HCT116 (cell line): ENCODE data around the gene MNAT1. TPM values are rescaled to one million over a fixed set of nuclear protein-coding genes. Genes with fewer than 3 reads are reported as not detected.

Experiments
- ATAC-seq: fragments of 200-7000 bp; cut with Tn5 transposase; 2 replicates; pipeline ENCODE4 v1.9.1; 2020; ENCODE audit warnings: mild to moderate bottlenecking, moderate library complexity
- BruUV-seq: library from RNA; stranded (reverse); fragments of 400-500 nt; replicated peaks from 2 replicates; lab custom pipeline; 2021; lab: Mats Ljungman, UMichigan
- CTCF ChIA-PET: fragments of 300-600 bp; sonication (Branson Sonifier 250); formaldehyde crosslinking; loops from one replicate; lab custom pipeline; 2021; ENCODE audit warnings: antibody characterized with exemption; lab: Charles Lee
- POLR2A ChIA-PET: fragments of 300-600, 350-600 bp; sonication (Branson Sonifier 250); formaldehyde crosslinking; loops from one replicate; lab custom pipeline; 2021; ENCODE audit warnings: antibody characterized with exemption; lab: Charles Lee
- RAD21 ChIA-PET, 2 experiments: fragments of 300-600 bp; sonication (Branson Sonifier 250); formaldehyde crosslinking; loops; one replicate each; lab custom pipeline; 2023; ENCODE audit warnings: low total read pairs in 2 of 2; ENCODE audit not compliant: uncharacterized antibody in 2 of 2, unreplicated experiment in 2 of 2, low non-redundant PET in 1 of 2; lab: Charles Lee
- DNase-seq: peaks from one replicate; pipeline ENCODE4 v3.0.0-alpha.2; 2010; ENCODE audit warnings: low read depth, low spot score
- H2AFZ ChIP-seq: fragments of 200-600 bp; shearing (Covaris generic), sonication (generic); 2 replicates; pipeline ENCODE4 v1.6.1; 2017; ENCODE audit warnings: low read depth, mixed run types, mixed read lengths, antibody characterized with exemption, low read length; ENCODE audit not compliant: poor library complexity, severe bottlenecking
- H3K27ac ChIP-seq: 2 replicates; pipeline ENCODE4 v1.5.1; 2012; ENCODE audit warnings: low read depth, low read length
- H3K27me3 ChIP-seq: fragments of 200-600 bp; sonication (generic); 2 replicates; pipeline ENCODE4 v1.6.1; 2016; ENCODE audit warnings: mixed run types, low read length, mixed read lengths; ENCODE audit not compliant: insufficient read depth
- H3K36me3 ChIP-seq, 2 experiments: fragments of 200-500 bp in 1 of 2; fragments of 200-600 bp in 1 of 2; sonication (Bioruptor generic) in 1 of 2; sonication (generic) in 1 of 2; 2 replicates each; pipeline versions ENCODE4 v1.5.1 to v1.6.1; 2014 to 2016; ENCODE audit warnings: low read length in 2 of 2, inconsistent platforms in 1 of 2, mixed read lengths in 1 of 2, mixed run types in 1 of 2; ENCODE audit not compliant: insufficient read depth in 2 of 2, control insufficient read depth in 1 of 2
- H3K4me1 ChIP-seq, 2 experiments: fragments of 200-600 bp in 1 of 2; sonication (generic) in 1 of 2; 2 replicates each; pipeline versions ENCODE4 v1.5.1 to v1.6.1; 2012 to 2017; ENCODE audit warnings: low read length in 2 of 2, inconsistent platforms in 1 of 2, mild to moderate bottlenecking in 1 of 2, mixed read lengths in 1 of 2, mixed run types in 1 of 2, moderate library complexity in 1 of 2; ENCODE audit not compliant: insufficient read depth in 2 of 2, control insufficient read depth in 1 of 2
- H3K4me2 ChIP-seq: fragments of 200-600 bp; sonication (generic); 2 replicates; pipeline ENCODE4 v1.6.1; 2017; ENCODE audit warnings: mixed run types, low read length, mixed read lengths
- H3K4me3 ChIP-seq, 2 experiments: fragments of 200-600 bp in 1 of 2; sonication (generic) in 1 of 2; replicated peaks in 1 of 2; 2 replicates each; pipeline ENCODE4 v1.5.1; 2011 to 2016; ENCODE audit warnings: low read length in 2 of 2, control low read depth in 1 of 2, low read depth in 1 of 2, mild to moderate bottlenecking in 1 of 2, mixed read lengths in 1 of 2, mixed run types in 1 of 2
- H3K79me2 ChIP-seq: fragments of 200-600 bp; sonication (generic); 2 replicates; pipeline ENCODE4 v1.6.1; 2017; ENCODE audit warnings: mild to moderate bottlenecking, mixed run types, low read length, moderate library complexity, mixed read lengths; ENCODE audit not compliant: insufficient read depth
- H3K9ac ChIP-seq: fragments of 200-600 bp; sonication (generic); 2 replicates; pipeline ENCODE4 v1.6.1; 2016; ENCODE audit warnings: low read length, mixed read lengths
- H3K9me2 ChIP-seq: fragments of 200-600 bp; sonication (generic), shearing (Covaris generic); 2 replicates; pipeline ENCODE4 v1.6.1; 2017; ENCODE audit warnings: mixed run types, mild to moderate bottlenecking, moderate library complexity; ENCODE audit not compliant: insufficient read depth
- H3K9me3 ChIP-seq, 2 experiments: fragments of 200-500 bp in 1 of 2; fragments of 200-600 bp in 1 of 2; sonication (Bioruptor generic) in 1 of 2; sonication (generic) in 1 of 2; 2 replicates each; pipeline ENCODE4 v1.6.1; 2014 to 2017; ENCODE audit warnings: low read length in 2 of 2, mixed read lengths in 2 of 2, inconsistent platforms in 1 of 2, low read depth in 1 of 2, mild to moderate bottlenecking in 1 of 2, mixed run types in 1 of 2, moderate library complexity in 1 of 2; ENCODE audit not compliant: control insufficient read depth in 1 of 2, insufficient read depth in 1 of 2
- H4K20me1 ChIP-seq: fragments of 200-600 bp; sonication (generic), shearing (Covaris generic); 2 replicates; pipeline ENCODE4 v1.6.1; 2017; ENCODE audit warnings: mixed run types, mild to moderate bottlenecking, moderate library complexity; ENCODE audit not compliant: insufficient read depth
- CBX3 ChIP-seq: IDR thresholded peaks from 2 replicates; pipeline ENCODE4 v1.6.1; 2012; ENCODE audit warnings: low read depth
- CEBPB ChIP-seq: IDR thresholded peaks from 2 replicates; pipeline ENCODE4 v1.6.1; 2012; ENCODE audit warnings: low read depth
- ELF1 ChIP-seq: IDR thresholded peaks from 2 replicates; pipeline ENCODE4 v1.6.1; 2012; ENCODE audit warnings: low read depth, borderline replicate concordance
- JUND ChIP-seq: IDR thresholded peaks from 2 replicates; pipeline ENCODE4 v1.6.1; 2012
- POLR2A ChIP-seq: IDR thresholded peaks from 2 replicates; pipeline ENCODE4 v1.7.0; 2011; ENCODE audit warnings: borderline replicate concordance; ENCODE audit not compliant: insufficient read depth, insufficient read length; ENCODE audit errors: extremely low read depth
- POLR2AphosphoS5 ChIP-seq: IDR thresholded peaks from 2 replicates; pipeline ENCODE4 v1.6.1; 2011; ENCODE audit warnings: mild to moderate bottlenecking, low read depth, low read length, moderate library complexity
- RAD21 ChIP-seq: IDR thresholded peaks from 2 replicates; pipeline ENCODE4 v1.6.1; 2012; ENCODE audit warnings: low read depth, mild to moderate bottlenecking
- SP1 ChIP-seq: IDR thresholded peaks from 2 replicates; pipeline ENCODE4 v1.6.1; 2012; ENCODE audit warnings: low read depth
- YY1 ChIP-seq: IDR thresholded peaks from 2 replicates; pipeline ENCODE4 v1.6.1; 2011; ENCODE audit warnings: low read length, low read depth, moderate library complexity, mild to moderate bottlenecking; ENCODE audit not compliant: insufficient replicate concordance; ENCODE audit errors: extremely low read depth
- ZFX ChIP-seq: fragments of 450-650 bp; IDR thresholded peaks from 2 replicates; pipeline ENCODE4 v1.6.1; 2017
- ZNF274 ChIP-seq: fragments of 200-500 bp; sonication (Bioruptor generic); IDR thresholded peaks from 2 replicates; pipeline ENCODE4 v1.6.1; 2014; ENCODE audit warnings: mild to moderate bottlenecking, low read depth, low read length, inconsistent platforms
- intact Hi-C: fragments of 100-400 bp; cut with micrococcal nuclease; formaldehyde crosslinking; loops from 2 replicates; pipeline ENCODE4 v1.10.0; 2022
- total RNA-seq: library from RNA; stranded (reverse); gene quantifications from one replicate; pipeline ENCODE4 v1.2.1, GENCODE V29; 2021; ENCODE audit not compliant: unreplicated experiment
- TF ChIP-seq, protein P1 (sequence below): IDR thresholded peaks from 2 replicates; pipeline ENCODE4 v1.6.1; 2011; ENCODE audit warnings: mild to moderate bottlenecking, low read length, moderate library complexity; ENCODE audit not compliant: insufficient replicate concordance; ENCODE audit errors: extremely low read depth
- TF ChIP-seq, protein P2 (sequence below), 3 experiments: fragments of 200-600 bp in 1 of 3; sonication (generic) in 1 of 3; IDR thresholded peaks in 2 of 3; conservative IDR thresholded peaks in 1 of 3; 2 replicates each; pipeline ENCODE4 v1.5.1; 2012 to 2017; ENCODE audit warnings: low read depth in 2 of 3, low read length in 2 of 3, antibody characterized with exemption in 1 of 3, borderline replicate concordance in 1 of 3, control low read depth in 1 of 3, mild to moderate bottlenecking in 1 of 3, mixed read lengths in 1 of 3, mixed run types in 1 of 3, moderate library complexity in 1 of 3; ENCODE audit not compliant: insufficient read depth in 1 of 3
- TF ChIP-seq, protein P3 (sequence below): IDR thresholded peaks from 2 replicates; pipeline ENCODE4 v1.6.1; 2012; ENCODE audit warnings: low read depth

The MNAT1 gene
- total RNA-seq, 1 experiment from 2014 or later, result 49.3 TPM

- no peaks in the 10 kb centered on the region for H3K27me3 ChIP-seq
- ChIA-PET POLR2A (no interaction called here), RAD21 (no interaction called here), CTCF (no interaction called here)
- no peak overlapping the region for H2AFZ ChIP-seq
- DNase-seq (no peak), ATAC-seq (no peak)
- no peak overlapping the region for H3K9ac ChIP-seq
- no peaks in the 10 kb centered on the region for H3K79me2 ChIP-seq
- TF ChIP-seq, protein P1, sequence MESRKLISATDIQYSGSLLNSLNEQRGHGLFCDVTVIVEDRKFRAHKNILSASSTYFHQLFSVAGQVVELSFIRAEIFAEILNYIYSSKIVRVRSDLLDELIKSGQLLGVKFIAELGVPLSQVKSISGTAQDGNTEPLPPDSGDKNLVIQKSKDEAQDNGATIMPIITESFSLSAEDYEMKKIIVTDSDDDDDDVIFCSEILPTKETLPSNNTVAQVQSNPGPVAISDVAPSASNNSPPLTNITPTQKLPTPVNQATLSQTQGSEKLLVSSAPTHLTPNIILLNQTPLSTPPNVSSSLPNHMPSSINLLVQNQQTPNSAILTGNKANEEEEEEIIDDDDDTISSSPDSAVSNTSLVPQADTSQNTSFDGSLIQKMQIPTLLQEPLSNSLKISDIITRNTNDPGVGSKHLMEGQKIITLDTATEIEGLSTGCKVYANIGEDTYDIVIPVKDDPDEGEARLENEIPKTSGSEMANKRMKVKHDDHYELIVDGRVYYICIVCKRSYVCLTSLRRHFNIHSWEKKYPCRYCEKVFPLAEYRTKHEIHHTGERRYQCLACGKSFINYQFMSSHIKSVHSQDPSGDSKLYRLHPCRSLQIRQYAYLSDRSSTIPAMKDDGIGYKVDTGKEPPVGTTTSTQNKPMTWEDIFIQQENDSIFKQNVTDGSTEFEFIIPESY, result no peak
- TF ChIP-seq POLR2AphosphoS5 (no peak), JUND (no peak), ZNF274 (no peak), ZFX (no peak), RAD21 (no peak), POLR2A (no peak), YY1 (no peak), ELF1 (no peak), CBX3 (no peak), CEBPB (no peak), SP1 (no peak)
- TF ChIP-seq, protein P2, sequence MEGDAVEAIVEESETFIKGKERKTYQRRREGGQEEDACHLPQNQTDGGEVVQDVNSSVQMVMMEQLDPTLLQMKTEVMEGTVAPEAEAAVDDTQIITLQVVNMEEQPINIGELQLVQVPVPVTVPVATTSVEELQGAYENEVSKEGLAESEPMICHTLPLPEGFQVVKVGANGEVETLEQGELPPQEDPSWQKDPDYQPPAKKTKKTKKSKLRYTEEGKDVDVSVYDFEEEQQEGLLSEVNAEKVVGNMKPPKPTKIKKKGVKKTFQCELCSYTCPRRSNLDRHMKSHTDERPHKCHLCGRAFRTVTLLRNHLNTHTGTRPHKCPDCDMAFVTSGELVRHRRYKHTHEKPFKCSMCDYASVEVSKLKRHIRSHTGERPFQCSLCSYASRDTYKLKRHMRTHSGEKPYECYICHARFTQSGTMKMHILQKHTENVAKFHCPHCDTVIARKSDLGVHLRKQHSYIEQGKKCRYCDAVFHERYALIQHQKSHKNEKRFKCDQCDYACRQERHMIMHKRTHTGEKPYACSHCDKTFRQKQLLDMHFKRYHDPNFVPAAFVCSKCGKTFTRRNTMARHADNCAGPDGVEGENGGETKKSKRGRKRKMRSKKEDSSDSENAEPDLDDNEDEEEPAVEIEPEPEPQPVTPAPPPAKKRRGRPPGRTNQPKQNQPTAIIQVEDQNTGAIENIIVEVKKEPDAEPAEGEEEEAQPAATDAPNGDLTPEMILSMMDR (IDR thresholded peaks at IDR 0.05 in 2 of 3, conservative IDR thresholded peaks at IDR 0.05 in 1 of 3; ENCODE audit: borderline replicate concordance in 1 of 3, insufficient read depth in 1 of 3, low read depth in 2 of 3, low read length in 2 of 3), result no peak
- TF ChIP-seq, protein P3, sequence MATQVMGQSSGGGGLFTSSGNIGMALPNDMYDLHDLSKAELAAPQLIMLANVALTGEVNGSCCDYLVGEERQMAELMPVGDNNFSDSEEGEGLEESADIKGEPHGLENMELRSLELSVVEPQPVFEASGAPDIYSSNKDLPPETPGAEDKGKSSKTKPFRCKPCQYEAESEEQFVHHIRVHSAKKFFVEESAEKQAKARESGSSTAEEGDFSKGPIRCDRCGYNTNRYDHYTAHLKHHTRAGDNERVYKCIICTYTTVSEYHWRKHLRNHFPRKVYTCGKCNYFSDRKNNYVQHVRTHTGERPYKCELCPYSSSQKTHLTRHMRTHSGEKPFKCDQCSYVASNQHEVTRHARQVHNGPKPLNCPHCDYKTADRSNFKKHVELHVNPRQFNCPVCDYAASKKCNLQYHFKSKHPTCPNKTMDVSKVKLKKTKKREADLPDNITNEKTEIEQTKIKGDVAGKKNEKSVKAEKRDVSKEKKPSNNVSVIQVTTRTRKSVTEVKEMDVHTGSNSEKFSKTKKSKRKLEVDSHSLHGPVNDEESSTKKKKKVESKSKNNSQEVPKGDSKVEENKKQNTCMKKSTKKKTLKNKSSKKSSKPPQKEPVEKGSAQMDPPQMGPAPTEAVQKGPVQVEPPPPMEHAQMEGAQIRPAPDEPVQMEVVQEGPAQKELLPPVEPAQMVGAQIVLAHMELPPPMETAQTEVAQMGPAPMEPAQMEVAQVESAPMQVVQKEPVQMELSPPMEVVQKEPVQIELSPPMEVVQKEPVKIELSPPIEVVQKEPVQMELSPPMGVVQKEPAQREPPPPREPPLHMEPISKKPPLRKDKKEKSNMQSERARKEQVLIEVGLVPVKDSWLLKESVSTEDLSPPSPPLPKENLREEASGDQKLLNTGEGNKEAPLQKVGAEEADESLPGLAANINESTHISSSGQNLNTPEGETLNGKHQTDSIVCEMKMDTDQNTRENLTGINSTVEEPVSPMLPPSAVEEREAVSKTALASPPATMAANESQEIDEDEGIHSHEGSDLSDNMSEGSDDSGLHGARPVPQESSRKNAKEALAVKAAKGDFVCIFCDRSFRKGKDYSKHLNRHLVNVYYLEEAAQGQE, result no peak
- no peak overlapping the region for H3K4me3 ChIP-seq
- no peaks in the 10 kb centered on the region for H3K4me1 ChIP-seq
- no peaks in the 10 kb centered on the region; a peak in 1 of 4 replicates for H3K9me3 ChIP-seq
- no peaks in the 10 kb centered on the region for H3K9me2 ChIP-seq
- intact Hi-C loops, result no loop called here
- H3K36me3 ChIP-seq, result no peaks in the 10 kb centered on the region; a peak in 1 of 4 replicates
- H3K27ac ChIP-seq, result no peak overlapping the region
- BruUV-seq, result no TSS peak
- H3K4me2 ChIP-seq, result no peak overlapping the region
- H4K20me1 ChIP-seq, result no peaks in the 10 kb centered on the region
These were observed 221.6 kb downstream of the MNAT1 start for GRCh38 chr14:60956202-60956601.
